B cell (primary cell): ENCODE results near the gene STUM.

Experiments used
- CTCF ChIP-seq: fragments of 200-600 bp; IDR thresholded peaks from one replicate; pipeline ENCODE4 v1.8.0; 2022; ENCODE audit warnings: antibody characterized with exemption, mild to moderate bottlenecking
- EZH2 ChIP-seq: IDR thresholded peaks from 2 replicates; pipeline ENCODE4 v1.6.1; 2012; ENCODE audit warnings: borderline replicate concordance, low read depth, mild to moderate bottlenecking, moderate library complexity, low read length; ENCODE audit not compliant: insufficient read depth, poor library complexity, severe bottlenecking

- TF ChIP-seq CTCF (no peak), EZH2 (no peak)
These were observed 42.0 kb downstream of the STUM start for GRCh38 chr1:226590614-226591013.
